Measurements from ENCODE around the gene RCBTB1. TPM values are rescaled to one million over a fixed set of nuclear protein-coding genes. Genes with fewer than 3 reads are reported as not detected.

RCBTB1 gene
- polyA plus RNA-seq, 1 of the 3 experiments (the other 2 are of a cell fraction), result 13.2 TPM

DNA sequence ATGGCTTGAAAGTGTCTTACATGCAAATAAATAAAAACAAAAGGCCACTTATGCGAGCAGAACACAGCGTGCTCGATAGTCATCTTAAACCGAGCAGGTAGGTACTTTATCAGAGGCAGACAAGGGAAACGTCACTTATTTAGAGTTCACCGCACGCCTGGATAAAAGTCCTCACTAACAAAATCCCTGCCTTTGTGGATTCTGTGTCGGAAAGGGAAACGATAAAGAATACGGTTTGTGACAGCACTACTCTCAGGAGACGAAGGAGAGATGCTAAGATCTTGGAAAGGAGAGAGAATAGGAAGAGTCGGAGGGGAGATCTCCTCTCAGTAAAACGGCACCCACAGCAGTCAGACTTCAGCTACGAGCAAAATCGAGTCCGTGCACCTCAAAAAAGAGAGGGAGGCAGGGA, 581 bp downstream of the RCBTB1 start:
- POLR2A ChIA-PET, result interaction anchor here (1.2 to 1.5 kb wide), 3 partner anchors 17 to 141 kb away, joined by 3 to 12 read pairs (median 3); partner anchors contain the start of genes CAB39L and SETDB2
- H3K79me2 ChIP-seq (ENCODE audit: insufficient read depth), result peaks cover 36% of the 10 kb centered on the region
- H3K27me3 ChIP-seq (ENCODE audit: insufficient read depth), result no peaks in the 10 kb centered on the region
- H3K4me1 ChIP-seq (ENCODE audit: control insufficient read depth in 1 of 2, insufficient read depth in 2 of 2, low read depth in 1 of 2, low read length in 1 of 2), result peaks cover 0 to 6% of the 10 kb centered on the region in 2 experiments; a peak in 2 of 4 replicates
- H2AFZ ChIP-seq (ENCODE audit: low read depth), result peak overlapping the region; percentile 85
- H4K20me1 ChIP-seq (ENCODE audit: insufficient read depth), result no peaks in the 10 kb centered on the region
- H3K36me3 ChIP-seq (replicated peaks in 1 of 2; ENCODE audit: control insufficient read depth in 1 of 2, insufficient read depth in 2 of 2, low read length in 1 of 2), result peaks cover 0 to 8% of the 10 kb centered on the region in 2 experiments
- no peak for DNase-seq
- peak overlapping the region; percentile 74 to 82; a peak in 3 of 4 replicates for H3K27ac ChIP-seq (ENCODE audit: low read depth in 2 of 2, low read length in 1 of 2)
- CTCF ChIA-PET, result interaction anchor here (1.6 to 2.7 kb wide), 2 partner anchors 22 to 284 kb away, joined by 5 to 13 read pairs; no protein-coding TSS in a partner anchor
- H3K9me3 ChIP-seq, result no peaks in the 10 kb centered on the region
- H3F3A ChIP-seq (replicated peaks; ENCODE audit: insufficient read depth), result peaks cover 9% of the 10 kb centered on the region
- 2% methylated on average over 16 of the region's 16 CpGs for WGBS (ENCODE audit: low lambda C conversion rate)
- H3K9ac ChIP-seq, result peak overlapping the region; percentile 83
- H3K4me2 ChIP-seq, result peak overlapping the region; percentile 94
- H3K9me2 ChIP-seq, result no peaks in the 10 kb centered on the region
- H3K4me3 ChIP-seq (ENCODE audit: low read depth in 2 of 2, low read length in 1 of 2), result peak overlapping the region; percentile 78 to 96
- TF ChIP-seq TCF12 (IDR thresholded peaks at IDR 0.05) (no peak), EZH2phosphoT487 (IDR thresholded peaks at IDR 0.05; ENCODE audit: borderline replicate concordance, low read depth) (no peak), POLR2AphosphoS5 (IDR thresholded peaks at IDR 0.05; ENCODE audit: low read depth, low read length) (no peak), JUND (IDR thresholded peaks at IDR 0.05) (no peak), MXI1 (IDR thresholded peaks at IDR 0.05; ENCODE audit: low read depth, low read length) (no peak), IRF3 (IDR thresholded peaks at IDR 0.05; ENCODE audit: low read depth, low read length) (no peak), FOSL2 (IDR thresholded peaks at IDR 0.05; ENCODE audit: borderline replicate concordance, low read depth) (no peak), MEF2A (IDR thresholded peaks at IDR 0.05; ENCODE audit: borderline replicate concordance, low read depth) (no peak), FOXM1 (IDR thresholded peaks at IDR 0.05; ENCODE audit: low read depth) (no peak), RAD21 (IDR thresholded peaks at IDR 0.05; ENCODE audit: low read length) (no peak), TEAD4 (IDR thresholded peaks at IDR 0.05; ENCODE audit: borderline replicate concordance, insufficient read depth) (no peak), RCOR1 (IDR thresholded peaks at IDR 0.05; ENCODE audit: low read length) (no peak), RXRA (IDR thresholded peaks at IDR 0.05; ENCODE audit: borderline replicate concordance, low read depth) (no peak), EP300 (IDR thresholded peaks at IDR 0.05; ENCODE audit: borderline replicate concordance in 1 of 2, low read depth in 1 of 2, low read length in 1 of 2) (no peak)
- TF ChIP-seq, protein P1, sequence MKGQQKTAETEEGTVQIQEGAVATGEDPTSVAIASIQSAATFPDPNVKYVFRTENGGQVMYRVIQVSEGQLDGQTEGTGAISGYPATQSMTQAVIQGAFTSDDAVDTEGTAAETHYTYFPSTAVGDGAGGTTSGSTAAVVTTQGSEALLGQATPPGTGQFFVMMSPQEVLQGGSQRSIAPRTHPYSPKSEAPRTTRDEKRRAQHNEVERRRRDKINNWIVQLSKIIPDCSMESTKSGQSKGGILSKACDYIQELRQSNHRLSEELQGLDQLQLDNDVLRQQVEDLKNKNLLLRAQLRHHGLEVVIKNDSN (IDR thresholded peaks at IDR 0.05; ENCODE audit: borderline replicate concordance, low read depth), result no peak
- TF ChIP-seq, protein P2, sequence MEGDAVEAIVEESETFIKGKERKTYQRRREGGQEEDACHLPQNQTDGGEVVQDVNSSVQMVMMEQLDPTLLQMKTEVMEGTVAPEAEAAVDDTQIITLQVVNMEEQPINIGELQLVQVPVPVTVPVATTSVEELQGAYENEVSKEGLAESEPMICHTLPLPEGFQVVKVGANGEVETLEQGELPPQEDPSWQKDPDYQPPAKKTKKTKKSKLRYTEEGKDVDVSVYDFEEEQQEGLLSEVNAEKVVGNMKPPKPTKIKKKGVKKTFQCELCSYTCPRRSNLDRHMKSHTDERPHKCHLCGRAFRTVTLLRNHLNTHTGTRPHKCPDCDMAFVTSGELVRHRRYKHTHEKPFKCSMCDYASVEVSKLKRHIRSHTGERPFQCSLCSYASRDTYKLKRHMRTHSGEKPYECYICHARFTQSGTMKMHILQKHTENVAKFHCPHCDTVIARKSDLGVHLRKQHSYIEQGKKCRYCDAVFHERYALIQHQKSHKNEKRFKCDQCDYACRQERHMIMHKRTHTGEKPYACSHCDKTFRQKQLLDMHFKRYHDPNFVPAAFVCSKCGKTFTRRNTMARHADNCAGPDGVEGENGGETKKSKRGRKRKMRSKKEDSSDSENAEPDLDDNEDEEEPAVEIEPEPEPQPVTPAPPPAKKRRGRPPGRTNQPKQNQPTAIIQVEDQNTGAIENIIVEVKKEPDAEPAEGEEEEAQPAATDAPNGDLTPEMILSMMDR (IDR thresholded peaks at IDR 0.05), result no peak
- TF ChIP-seq, protein P3, sequence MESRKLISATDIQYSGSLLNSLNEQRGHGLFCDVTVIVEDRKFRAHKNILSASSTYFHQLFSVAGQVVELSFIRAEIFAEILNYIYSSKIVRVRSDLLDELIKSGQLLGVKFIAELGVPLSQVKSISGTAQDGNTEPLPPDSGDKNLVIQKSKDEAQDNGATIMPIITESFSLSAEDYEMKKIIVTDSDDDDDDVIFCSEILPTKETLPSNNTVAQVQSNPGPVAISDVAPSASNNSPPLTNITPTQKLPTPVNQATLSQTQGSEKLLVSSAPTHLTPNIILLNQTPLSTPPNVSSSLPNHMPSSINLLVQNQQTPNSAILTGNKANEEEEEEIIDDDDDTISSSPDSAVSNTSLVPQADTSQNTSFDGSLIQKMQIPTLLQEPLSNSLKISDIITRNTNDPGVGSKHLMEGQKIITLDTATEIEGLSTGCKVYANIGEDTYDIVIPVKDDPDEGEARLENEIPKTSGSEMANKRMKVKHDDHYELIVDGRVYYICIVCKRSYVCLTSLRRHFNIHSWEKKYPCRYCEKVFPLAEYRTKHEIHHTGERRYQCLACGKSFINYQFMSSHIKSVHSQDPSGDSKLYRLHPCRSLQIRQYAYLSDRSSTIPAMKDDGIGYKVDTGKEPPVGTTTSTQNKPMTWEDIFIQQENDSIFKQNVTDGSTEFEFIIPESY (IDR thresholded peaks at IDR 0.05; ENCODE audit: borderline replicate concordance, low read depth), result no peak
